Immature natural killer cell (primary cell): Measurements from ENCODE around the gene CACNA2D3. TPM values are rescaled to one million over a fixed set of nuclear protein-coding genes. Genes with fewer than 3 reads are reported as not detected.

Source experiments
- DNase-seq, 3 donors: peaks; one replicate each; pipeline ENCODE4 v3.0.0; 2022; ENCODE audit warnings: mixed read lengths in 1 of 3
- H3K27ac Mint-ChIP-seq, 6 donors: one replicate each; pipeline ENCODE4 v1.8.0; 2020; ENCODE audit warnings: mixed read lengths in 6 of 6, mild to moderate bottlenecking in 5 of 6, inconsistent platforms in 4 of 6, moderate library complexity in 3 of 6
- H3K27me3 Mint-ChIP-seq, 3 donors: one replicate each; pipeline ENCODE4 v1.8.0; 2020 to 2021; ENCODE audit warnings: low read depth in 3 of 3, mild to moderate bottlenecking in 3 of 3, mixed read lengths in 3 of 3, moderate library complexity in 3 of 3, inconsistent platforms in 1 of 3
- H3K36me3 Mint-ChIP-seq, 3 donors: one replicate each; pipeline ENCODE4 v1.8.0; 2020; ENCODE audit warnings: mixed read lengths in 3 of 3, inconsistent platforms in 2 of 3, mild to moderate bottlenecking in 2 of 3
- H3K4me1 Mint-ChIP-seq, 2 donors: one replicate each; pipeline ENCODE4 v1.8.0; 2020; ENCODE audit warnings: inconsistent platforms in 2 of 2, mild to moderate bottlenecking in 2 of 2, mixed read lengths in 2 of 2, moderate library complexity in 1 of 2
- H3K4me3 Mint-ChIP-seq, 5 donors: one replicate each; pipeline ENCODE4 v1.8.0; 2020; ENCODE audit warnings: mild to moderate bottlenecking in 5 of 5, mixed read lengths in 5 of 5, inconsistent platforms in 3 of 5, moderate library complexity in 3 of 5
- H3K9me3 Mint-ChIP-seq, 6 donors: one replicate each; pipeline ENCODE4 v1.8.0; 2020; ENCODE audit warnings: mild to moderate bottlenecking in 6 of 6, mixed read lengths in 6 of 6, inconsistent platforms in 4 of 6, moderate library complexity in 3 of 6
- polyA plus RNA-seq, 3 donors: library from polyadenylated mRNA; unstranded; fragments of 300-500 nt; fragmentation: Illumina TruSeq; gene quantifications; one replicate each; pipeline ENCODE4 v1.2.3, GENCODE V29; 2021

Gene CACNA2D3
- polyA plus RNA-seq, 3 donors from 2014 or later, result 0.39 to 4.6 (median 0.77) TPM

DNA sequence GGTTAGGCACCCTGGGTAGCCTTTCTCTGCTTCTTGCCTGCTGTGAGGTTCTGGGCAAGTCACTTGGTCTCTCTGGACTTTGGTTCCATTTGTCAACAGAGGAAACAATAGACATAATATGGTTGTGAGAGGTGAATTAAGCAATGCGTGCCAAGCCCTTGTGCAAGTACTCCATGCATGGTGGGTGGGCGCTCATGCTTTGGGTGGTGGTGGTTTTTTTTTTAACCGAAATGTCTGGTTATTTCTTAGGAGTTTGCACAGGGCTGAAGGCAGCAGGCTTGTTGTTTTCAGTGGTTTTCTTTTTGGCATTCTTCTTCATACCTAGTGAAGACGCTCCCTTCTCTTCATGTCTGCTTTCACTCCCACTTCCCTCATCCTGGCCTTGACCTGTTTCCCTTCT is 889.7 kb downstream of the CACNA2D3 start:
- Mint-ChIP-seq H3K27ac (no peak overlapping the region), H3K36me3 (no peaks in the 10 kb centered on the region), H3K4me1 (no peaks in the 10 kb centered on the region), H3K4me3 (no peak overlapping the region), H3K9me3 (peaks cover 0 to 9% (median under 1%) of the 10 kb centered on the region in 6 donors), H3K27me3 (peaks cover 0 to 2% (median 0%) of the 10 kb centered on the region in 3 donors)
- no peak for DNase-seq

DNA sequence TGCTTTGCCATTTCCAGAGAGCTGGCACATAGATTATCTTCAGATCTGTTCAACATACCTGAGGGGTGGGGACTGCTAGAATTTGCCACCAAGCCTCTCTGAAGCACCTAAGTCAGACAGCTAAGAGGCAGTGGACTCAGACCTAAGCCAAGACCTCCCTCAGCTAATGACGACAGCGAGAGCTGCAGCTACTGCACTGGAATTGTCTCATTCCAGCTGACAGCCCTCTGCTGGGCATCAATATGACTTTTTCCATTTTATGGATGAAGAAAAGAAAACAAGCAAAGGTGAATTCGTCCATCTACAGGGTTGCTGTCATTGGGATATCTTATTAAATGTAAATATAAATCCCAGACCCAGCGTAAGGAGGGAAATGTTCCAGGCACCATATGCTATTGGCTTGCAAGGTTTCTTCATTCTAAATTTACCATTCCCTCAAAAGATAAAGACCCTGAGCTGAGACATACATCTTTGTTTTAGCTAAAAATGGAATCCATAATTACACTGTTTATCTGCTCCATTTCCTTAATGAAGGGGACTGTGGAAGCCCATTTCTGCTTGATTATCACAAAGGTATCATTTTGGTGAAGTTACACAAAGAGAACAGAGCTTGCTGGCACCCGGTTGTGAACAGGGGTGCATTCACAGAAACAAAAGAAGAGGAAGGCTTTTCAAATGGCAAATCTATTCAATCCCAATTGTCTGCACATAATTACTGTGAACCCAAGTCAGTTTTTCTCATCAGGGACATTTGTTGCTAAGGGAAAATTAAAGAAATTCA is 891.0 kb downstream of the CACNA2D3 start:
- peaks cover 0 to 2% (median 0%) of the 10 kb centered on the region in 3 donors for H3K27me3 Mint-ChIP-seq
- no peaks in the 10 kb centered on the region for H3K36me3 Mint-ChIP-seq
- H3K9me3 Mint-ChIP-seq, result peaks cover 0 to 9% (median under 1%) of the 10 kb centered on the region in 6 donors
- H3K4me3 Mint-ChIP-seq, result no peak overlapping the region
- DNase-seq, result no peak
- H3K4me1 Mint-ChIP-seq, result no peaks in the 10 kb centered on the region
- no peak overlapping the region for H3K27ac Mint-ChIP-seq

DNA sequence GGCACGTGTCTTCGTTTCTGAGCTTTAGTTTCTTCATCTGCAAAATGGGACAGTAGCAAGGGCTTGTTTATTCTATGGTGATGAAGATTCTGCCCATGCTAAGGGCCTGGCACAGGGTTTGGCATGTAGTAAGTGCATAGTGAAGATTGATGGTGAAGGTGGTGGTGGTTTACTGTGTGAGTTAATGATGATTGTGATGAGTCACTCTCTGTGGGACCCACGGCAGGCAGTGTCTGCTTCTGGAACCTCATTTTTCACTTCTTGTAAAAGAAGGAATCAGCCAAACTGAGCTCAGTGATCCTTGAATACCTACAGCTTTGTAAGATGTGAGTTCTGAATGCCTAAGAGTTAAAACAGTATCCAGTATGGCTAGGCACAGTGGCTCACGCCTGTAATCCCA is 891.7 kb downstream of the CACNA2D3 start:
- Mint-ChIP-seq H3K4me1 (no peaks in the 10 kb centered on the region), H3K27me3 (peaks cover 0 to 2% (median 0%) of the 10 kb centered on the region in 3 donors), H3K4me3 (no peak overlapping the region), H3K9me3 (peaks cover 0 to 9% (median under 1%) of the 10 kb centered on the region in 6 donors), H3K36me3 (no peaks in the 10 kb centered on the region), H3K27ac (no peak overlapping the region)
- DNase-seq, result no peak

DNA sequence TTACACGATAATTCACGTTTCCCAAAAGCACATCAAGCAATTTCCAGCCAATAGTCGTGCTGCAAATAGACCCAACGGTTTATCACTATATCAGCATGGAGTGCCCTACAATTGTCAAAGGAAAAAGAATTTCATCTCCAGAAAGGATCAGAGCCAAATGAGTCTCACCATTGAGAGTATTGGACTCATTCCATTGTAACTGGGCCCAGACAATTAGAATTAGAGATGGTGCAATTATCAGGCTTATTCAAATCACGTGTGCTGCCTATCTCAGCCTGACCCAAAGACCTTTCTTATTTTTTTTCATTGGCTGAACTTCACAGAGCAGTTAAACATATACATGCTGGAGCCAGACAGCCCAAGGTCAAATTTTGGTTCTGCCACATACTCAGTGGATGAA is 892.6 kb downstream of the CACNA2D3 start:
- Mint-ChIP-seq H3K9me3 (peaks cover 0 to 9% (median under 1%) of the 10 kb centered on the region in 6 donors), H3K4me3 (no peak overlapping the region), H3K36me3 (no peaks in the 10 kb centered on the region), H3K4me1 (no peaks in the 10 kb centered on the region), H3K27me3 (peaks cover 0 to 2% (median 0%) of the 10 kb centered on the region in 3 donors), H3K27ac (no peak overlapping the region)
- no peak for DNase-seq

DNA sequence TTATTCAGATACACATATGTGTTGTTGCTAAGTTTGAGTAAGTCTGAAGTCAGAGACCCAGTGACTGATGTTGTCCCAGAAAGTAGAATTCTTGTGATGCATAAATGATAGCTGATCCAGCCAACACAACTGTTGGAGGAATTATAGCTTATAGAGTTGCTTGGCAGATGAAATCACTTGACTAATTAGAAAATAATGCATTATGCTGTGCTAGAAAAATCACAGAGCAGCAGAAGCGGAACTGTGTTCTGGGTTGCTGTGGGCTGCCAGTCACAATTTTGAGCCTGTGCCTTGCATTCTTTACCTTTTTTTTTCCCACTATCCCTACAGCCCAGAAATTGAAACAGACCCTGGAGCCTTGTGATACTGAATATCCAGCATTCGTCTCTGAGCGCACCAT is 895.5 kb downstream of the CACNA2D3 start:
- H3K9me3 Mint-ChIP-seq, result peaks cover 0 to 9% (median 2%) of the 10 kb centered on the region in 6 donors
- H3K27ac Mint-ChIP-seq, result no peak overlapping the region
- H3K4me3 Mint-ChIP-seq, result no peak overlapping the region
- H3K36me3 Mint-ChIP-seq, result no peaks in the 10 kb centered on the region
- peaks cover 0 to 2% (median 0%) of the 10 kb centered on the region in 3 donors for H3K27me3 Mint-ChIP-seq
- no peaks in the 10 kb centered on the region for H3K4me1 Mint-ChIP-seq
- DNase-seq, result no peak

DNA sequence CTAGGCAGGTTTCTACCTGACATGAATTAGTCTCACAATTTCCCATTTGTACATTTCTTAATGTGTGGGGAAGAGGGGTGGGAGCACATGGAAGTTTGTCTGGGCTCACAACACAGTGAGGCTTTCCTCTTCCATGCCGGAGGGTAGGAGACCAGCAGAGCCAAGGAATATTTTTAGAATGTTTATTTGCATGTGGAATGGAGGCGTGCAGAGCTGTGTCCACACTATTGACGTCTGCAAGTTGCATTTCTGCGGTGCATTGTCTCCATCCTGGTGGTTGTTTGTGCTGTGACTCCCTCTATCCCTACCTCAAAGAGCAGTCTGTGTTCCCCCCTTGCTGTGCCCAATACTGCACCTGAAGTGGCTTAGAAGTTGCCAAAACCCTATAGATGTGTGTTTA is 908.6 kb downstream of the CACNA2D3 start:
- Mint-ChIP-seq H3K4me3 (no peak overlapping the region), H3K9me3 (peaks cover 0 to 12% (median 8%) of the 10 kb centered on the region in 6 donors), H3K36me3 (no peaks in the 10 kb centered on the region), H3K4me1 (no peaks in the 10 kb centered on the region), H3K27me3 (peaks cover 0 to 2% (median 0%) of the 10 kb centered on the region in 3 donors), H3K27ac (no peak overlapping the region)
- DNase-seq, result no peak

DNA sequence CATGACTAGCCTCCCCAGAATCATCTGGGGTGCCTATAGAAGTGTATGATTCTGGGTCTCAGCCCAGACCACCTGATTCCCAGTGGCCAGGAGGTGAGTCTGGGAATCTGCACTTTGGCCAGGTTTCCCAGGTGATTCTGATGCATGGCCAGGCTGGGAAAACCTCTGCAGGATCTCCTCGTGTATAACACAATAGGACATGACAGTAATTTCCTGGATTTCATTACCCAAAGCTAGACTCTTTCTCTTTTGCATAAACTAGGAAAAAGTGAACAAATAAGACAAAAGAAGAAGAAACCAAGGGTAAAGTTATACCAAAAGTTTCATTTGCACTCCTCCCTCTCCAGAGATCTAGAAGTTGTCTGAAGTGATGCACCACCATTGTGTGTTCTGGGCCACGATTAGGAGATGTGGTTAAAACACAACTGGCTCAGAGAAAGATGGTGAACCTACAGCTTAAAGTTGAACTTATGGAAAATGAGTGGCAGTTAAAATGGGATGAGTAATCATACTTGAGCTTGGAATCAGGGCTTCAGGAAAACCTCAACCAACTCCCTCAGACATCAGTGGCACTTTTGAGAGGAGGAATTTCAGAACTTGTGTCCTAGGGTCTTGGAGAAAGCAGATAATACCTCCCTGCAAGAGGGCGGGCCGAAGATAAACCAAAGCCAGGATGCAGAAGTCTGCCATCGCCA is 914.7 kb downstream of the CACNA2D3 start:
- Mint-ChIP-seq H3K4me1 (no peaks in the 10 kb centered on the region), H3K4me3 (no peak overlapping the region), H3K27ac (no peak overlapping the region), H3K36me3 (peaks cover 0 to 4% (median 0%) of the 10 kb centered on the region in 3 donors), H3K9me3 (peaks cover 0 to 19% (median 4%) of the 10 kb centered on the region in 6 donors), H3K27me3 (no peaks in the 10 kb centered on the region)
- DNase-seq, result no peak

DNA sequence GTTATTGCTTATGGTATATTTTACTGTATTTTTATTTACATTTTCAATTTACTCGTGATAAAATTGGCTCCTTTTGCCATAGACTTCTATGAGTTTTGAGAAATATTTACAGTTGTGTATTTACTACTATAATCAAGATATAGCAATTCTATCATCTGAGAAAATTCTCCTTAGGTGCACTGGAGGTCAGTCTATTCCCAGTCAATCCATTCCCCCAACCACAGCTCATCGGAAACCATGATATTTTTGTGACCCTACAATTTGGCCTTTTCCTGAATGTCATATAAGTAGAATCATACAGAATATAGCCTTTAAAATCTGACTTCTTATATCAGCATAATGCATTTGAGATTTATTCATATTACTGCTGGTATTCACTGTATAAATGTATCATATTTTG is 920.2 kb downstream of the CACNA2D3 start:
- H3K27ac Mint-ChIP-seq, result no peak overlapping the region
- H3K36me3 Mint-ChIP-seq, result no peaks in the 10 kb centered on the region
- H3K4me1 Mint-ChIP-seq, result no peaks in the 10 kb centered on the region
- H3K27me3 Mint-ChIP-seq, result peaks cover 0 to 2% (median 0%) of the 10 kb centered on the region in 3 donors
- peaks cover 0 to 10% (median under 1%) of the 10 kb centered on the region in 6 donors for H3K9me3 Mint-ChIP-seq
- H3K4me3 Mint-ChIP-seq, result no peak overlapping the region
- DNase-seq, result no peak

DNA sequence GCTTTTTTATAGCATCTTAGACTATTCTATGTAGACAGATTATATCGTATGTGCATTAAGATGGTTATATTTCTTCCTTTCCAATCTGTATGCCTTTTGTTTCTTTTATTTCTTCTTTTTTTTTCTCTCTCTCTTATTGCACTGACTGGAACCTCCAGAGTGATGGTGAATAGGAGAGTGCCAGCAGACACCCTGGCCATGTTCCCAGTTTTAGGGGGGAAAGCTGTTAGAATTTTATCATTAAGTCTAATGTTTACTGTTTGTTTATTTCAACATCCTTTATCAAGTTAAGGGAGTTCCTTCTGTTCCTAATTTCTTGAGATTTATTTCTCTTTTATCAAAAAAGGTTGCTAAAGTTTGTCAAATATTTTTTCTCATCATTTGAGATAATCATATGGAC is 922.1 kb downstream of the CACNA2D3 start:
- no peak for DNase-seq
- H3K36me3 Mint-ChIP-seq, result no peaks in the 10 kb centered on the region
- H3K27me3 Mint-ChIP-seq, result peaks cover 0 to 5% (median 0%) of the 10 kb centered on the region in 3 donors
- H3K4me3 Mint-ChIP-seq, result no peak overlapping the region
- peaks cover 0 to 10% (median 2%) of the 10 kb centered on the region in 6 donors for H3K9me3 Mint-ChIP-seq
- no peak overlapping the region for H3K27ac Mint-ChIP-seq
- H3K4me1 Mint-ChIP-seq, result no peaks in the 10 kb centered on the region

DNA sequence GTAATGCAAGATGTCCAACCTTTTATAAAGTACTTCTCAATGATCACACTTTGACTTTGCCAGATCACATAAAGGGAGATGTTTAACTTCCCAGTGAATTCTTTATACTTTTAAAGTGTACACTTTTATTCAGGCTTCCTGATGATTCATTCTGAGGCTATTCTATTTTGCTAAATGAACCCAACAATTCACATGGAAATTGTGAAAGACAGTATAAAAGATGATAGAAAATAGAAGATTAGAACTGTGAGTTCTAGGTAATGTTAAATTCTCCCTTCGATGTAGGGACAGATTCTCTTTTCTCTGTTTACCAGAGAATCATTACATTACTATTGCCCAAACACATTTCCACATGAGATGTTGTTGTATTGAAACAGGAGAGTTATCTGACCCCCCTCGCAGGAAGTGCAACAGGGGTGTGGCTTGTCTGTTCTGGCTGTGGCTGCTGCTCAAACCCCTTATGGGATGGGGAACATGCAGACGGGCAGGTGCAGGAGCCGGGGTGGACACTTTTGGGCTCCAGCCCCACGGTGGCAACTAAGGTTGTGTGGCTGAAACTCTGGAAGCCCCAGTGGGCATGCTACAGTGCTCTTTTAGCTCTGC is 936.8 kb downstream of the CACNA2D3 start:
- no peak overlapping the region for H3K27ac Mint-ChIP-seq

DNA sequence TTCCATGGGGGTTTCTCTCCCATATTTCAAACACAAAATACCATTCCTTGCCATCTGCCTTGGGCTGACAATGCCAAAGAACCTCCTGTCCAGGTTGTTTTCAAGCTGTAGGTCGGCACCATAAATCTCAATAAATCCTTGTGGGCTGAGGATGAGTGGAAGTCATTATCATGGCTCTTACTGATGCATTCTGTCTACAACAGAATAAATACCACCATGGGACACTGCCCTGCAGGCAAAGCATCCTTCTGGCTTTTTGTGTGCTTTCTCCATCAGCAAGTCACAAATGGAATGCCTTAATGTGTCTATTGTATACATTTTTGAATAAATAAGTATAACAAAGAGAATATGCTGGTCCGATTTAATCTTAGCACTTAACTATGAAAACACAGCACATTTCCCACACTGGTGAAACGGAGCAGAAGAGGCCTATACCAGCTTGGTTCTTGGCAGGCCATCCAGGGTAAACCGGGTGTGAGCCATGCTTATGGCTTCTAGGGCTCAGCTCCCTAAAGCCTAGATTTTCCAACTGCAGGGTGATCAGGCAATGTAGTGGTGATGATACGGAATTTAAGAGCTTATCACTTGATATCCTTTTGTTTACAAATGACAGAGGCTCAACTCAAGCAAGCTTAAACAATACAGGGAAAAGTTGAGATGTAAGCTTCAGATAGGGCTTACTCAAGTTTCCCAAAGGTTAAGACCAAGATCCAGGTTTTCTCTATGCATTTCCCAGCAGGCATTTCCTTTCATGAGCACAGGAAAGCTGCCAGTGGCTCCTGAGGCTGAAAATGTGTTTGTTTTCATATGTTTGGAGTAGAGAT is 938.8 kb downstream of the CACNA2D3 start:
- no peak for DNase-seq

More for the DNA sequence above, 936.8 kb downstream of the CACNA2D3 start:
- no peak overlapping the region for H3K4me3 Mint-ChIP-seq
- no peaks in the 10 kb centered on the region for H3K4me1 Mint-ChIP-seq
- no peaks in the 10 kb centered on the region for H3K36me3 Mint-ChIP-seq
- peaks cover 2 to 30% (median 17%) of the 10 kb centered on the region in 6 donors for H3K9me3 Mint-ChIP-seq
- H3K27me3 Mint-ChIP-seq, result no peaks in the 10 kb centered on the region
- no peak for DNase-seq

DNA sequence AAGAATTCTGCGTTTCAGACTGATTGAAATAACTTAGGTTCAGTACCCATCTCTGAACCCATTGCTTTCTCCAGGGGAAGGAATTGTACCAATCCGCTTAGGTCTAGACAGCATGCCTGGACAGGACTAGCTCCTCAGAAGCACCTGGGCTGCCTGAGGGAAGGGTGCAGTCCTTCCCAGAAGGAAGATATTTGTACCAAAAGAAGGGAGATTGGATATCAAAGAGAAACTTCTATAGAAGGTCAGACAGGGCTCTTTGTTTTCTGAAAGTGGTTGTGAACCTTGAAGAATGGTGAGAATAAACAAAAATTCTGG is 939.3 kb downstream of the CACNA2D3 start:
- Mint-ChIP-seq H3K9me3 (peaks cover 0 to 15% (median 7%) of the 10 kb centered on the region in 6 donors), H3K4me1 (no peaks in the 10 kb centered on the region), H3K27ac (no peak overlapping the region), H3K27me3 (peaks cover 0 to 2% (median 0%) of the 10 kb centered on the region in 3 donors), H3K4me3 (no peak overlapping the region), H3K36me3 (no peaks in the 10 kb centered on the region)
- DNase-seq, result no peak

More for the DNA sequence above, 938.8 kb downstream of the CACNA2D3 start:
- Mint-ChIP-seq H3K9me3 (peaks cover 1 to 19% (median 9%) of the 10 kb centered on the region in 6 donors), H3K4me1 (no peaks in the 10 kb centered on the region), H3K27me3 (peaks cover 0 to 2% (median 0%) of the 10 kb centered on the region in 3 donors), H3K27ac (no peak overlapping the region), H3K36me3 (no peaks in the 10 kb centered on the region), H3K4me3 (no peak overlapping the region)

DNA sequence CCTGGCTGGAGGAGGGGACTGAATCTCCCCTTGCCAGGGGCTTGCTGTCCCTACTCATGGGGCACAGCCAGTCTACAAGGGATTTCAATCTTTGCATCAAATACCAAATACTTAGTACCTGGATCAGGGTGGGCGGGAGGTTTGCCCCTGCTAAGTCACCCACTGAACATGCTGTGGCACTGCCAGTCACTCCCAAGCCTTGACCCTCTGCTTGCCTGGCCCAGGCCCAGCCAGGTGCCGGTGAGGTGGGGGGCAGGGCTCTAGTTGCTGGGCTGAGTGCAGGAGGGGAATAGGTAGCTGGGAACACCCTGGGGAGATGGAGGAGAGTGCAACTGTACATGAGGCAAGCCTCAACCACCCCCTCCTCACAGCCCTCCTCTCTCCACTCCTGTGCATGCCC is 941.8 kb downstream of the CACNA2D3 start:
- Mint-ChIP-seq H3K27me3 (peaks cover 0 to 2% (median 2%) of the 10 kb centered on the region in 3 donors), H3K9me3 (peaks cover 0 to 11% (median 3%) of the 10 kb centered on the region in 6 donors), H3K4me1 (no peaks in the 10 kb centered on the region), H3K27ac (no peak overlapping the region), H3K4me3 (no peak overlapping the region), H3K36me3 (no peaks in the 10 kb centered on the region)
- DNase-seq, result no peak
